Muscle of leg (tissue), 11 donors: ENCODE measurements around the gene TUBGCP2. TPM values are rescaled to one million over a fixed set of nuclear protein-coding genes. Genes with fewer than 3 reads are reported as not detected.

Source experiments
- DNase-seq: peaks from one replicate; pipeline ENCODE4 v3.0.0; 2013
- H3K27ac ChIP-seq: one replicate; pipeline ENCODE4 v1.5.1; 2013; ENCODE audit warnings: mild to moderate bottlenecking, low read length, control low read depth
- H3K27me3 ChIP-seq: one replicate; pipeline ENCODE4 v1.6.1; 2013; ENCODE audit warnings: low read length; ENCODE audit not compliant: control insufficient read depth, insufficient read depth
- H3K36me3 ChIP-seq: one replicate; pipeline ENCODE4 v1.6.1; 2013; ENCODE audit warnings: low read length; ENCODE audit not compliant: control insufficient read depth, insufficient read depth
- H3K4me1 ChIP-seq: one replicate; pipeline ENCODE4 v1.6.1; 2013; ENCODE audit warnings: low read length; ENCODE audit not compliant: control insufficient read depth, insufficient read depth
- H3K4me3 ChIP-seq: one replicate; pipeline ENCODE4 v1.5.1; 2013; ENCODE audit warnings: low read length, control low read depth
- H3K9me3 ChIP-seq: replicated peaks from 2 replicates; pipeline ENCODE4 v1.6.1; 2013; ENCODE audit warnings: low read depth, low read length; ENCODE audit not compliant: control insufficient read depth
- WGBS: methylation state at CpG from one replicate; pipeline ENCODE4 v1.1.5; 2013; ENCODE audit warnings: missing lambda C conversion rate; ENCODE audit not compliant: insufficient coverage; 5-methylcytosine and 5-hydroxymethylcytosine counted together
- polyA plus RNA-seq, 8 donors: library from polyadenylated mRNA; unstranded; fragments of 120-200 nt; gene quantifications; one replicate each; pipeline versions ENCODE4 v1.2.1 to v1.2.3, GENCODE V29; 2013; ENCODE audit warnings: inconsistent platforms in 1 of 8, low replicate concordance in 1 of 8; ENCODE audit not compliant: insufficient read length in 8 of 8, insufficient read depth in 1 of 8
- total RNA-seq: library from RNA; stranded (reverse); fragments of 120-200 nt; gene quantifications from one replicate; pipeline ENCODE4 v1.2.4, GENCODE V29; 2013

The TUBGCP2 gene
- total and polyA plus RNA-seq, 9 donors, result 33.6 to 51.2 (median 39.7) TPM

DNA sequence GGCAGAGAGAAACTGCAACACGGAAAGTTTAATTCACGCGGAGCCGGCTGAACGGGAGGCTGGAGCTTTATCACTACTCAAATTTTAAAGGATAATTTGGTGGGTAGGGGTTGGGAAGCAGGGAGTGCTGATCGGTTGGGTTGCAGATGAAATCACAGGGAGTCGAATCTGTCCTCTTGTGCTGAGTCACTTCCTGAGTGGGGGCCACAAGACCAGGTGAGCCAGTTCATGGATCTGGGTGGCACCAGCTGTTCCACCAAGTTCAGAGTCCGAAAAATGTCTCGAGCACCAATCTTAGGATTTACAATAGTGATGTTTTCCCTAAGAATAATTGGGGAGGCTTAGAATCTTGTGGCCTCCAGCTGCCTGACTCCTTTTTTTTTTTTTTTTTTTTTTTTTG lies 34.9 kb upstream of the TUBGCP2 start:
- peaks cover 38% of the 10 kb centered on the region for H3K27me3 ChIP-seq
- no peaks in the 10 kb centered on the region for H3K4me1 ChIP-seq
- no peak overlapping the region for H3K27ac ChIP-seq
- no peak overlapping the region for H3K4me3 ChIP-seq
- DNase-seq, result no peak
- WGBS, result 78% methylated on average over 4 of the region's 9 CpGs
- H3K9me3 ChIP-seq, result no peaks in the 10 kb centered on the region
- H3K36me3 ChIP-seq, result no peaks in the 10 kb centered on the region

DNA sequence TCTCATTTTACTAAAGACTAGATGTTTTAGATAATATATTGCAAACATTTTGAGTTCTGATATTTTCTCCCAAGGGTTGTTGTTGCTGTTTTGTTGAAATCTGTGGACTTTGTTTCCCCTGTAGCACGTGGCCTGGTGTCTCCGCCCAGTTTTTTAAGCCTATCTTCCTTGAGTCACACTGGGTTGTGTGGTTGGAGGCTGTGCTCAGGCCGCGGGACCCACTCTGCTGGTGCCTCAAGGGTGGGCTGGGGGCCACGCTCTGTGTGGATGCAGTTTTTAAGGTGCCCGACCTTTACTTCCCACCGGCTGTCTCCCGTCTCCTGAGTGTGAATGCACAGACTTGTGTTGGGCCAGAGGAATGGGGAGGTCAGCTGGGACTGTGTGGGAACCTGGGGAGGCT lies 34.3 kb upstream of the TUBGCP2 start:
- Histone ChIP-seq H3K9me3 (no peaks in the 10 kb centered on the region), H3K36me3 (no peaks in the 10 kb centered on the region), H3K27ac (no peak overlapping the region), H3K4me1 (no peaks in the 10 kb centered on the region), H3K27me3 (peaks cover 38% of the 10 kb centered on the region), H3K4me3 (no peak overlapping the region)
- 75% methylated on average over 2 of the region's 8 CpGs for WGBS
- DNase-seq, result no peak

DNA sequence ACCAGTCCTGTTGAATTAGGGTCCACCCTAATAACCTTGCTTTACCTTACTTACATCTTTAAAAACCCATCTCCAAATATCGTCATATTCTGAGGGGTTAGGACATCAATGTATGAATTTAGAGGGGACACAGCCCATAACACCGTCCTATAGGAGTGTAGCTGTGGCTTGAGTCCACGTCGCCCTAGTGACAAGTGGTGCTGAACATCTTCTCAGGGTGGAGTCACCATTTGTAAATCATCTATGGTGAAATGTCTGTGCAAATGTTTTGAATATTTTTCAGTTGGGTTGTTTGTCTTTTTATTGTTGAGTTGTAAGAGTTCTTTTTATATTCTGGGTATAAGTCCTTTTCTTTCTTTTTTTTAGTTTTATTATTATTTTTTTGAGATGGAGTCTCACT lies 33.3 kb upstream of the TUBGCP2 start:
- H3K36me3 ChIP-seq, result no peaks in the 10 kb centered on the region
- H3K27ac ChIP-seq, result no peak overlapping the region
- peaks cover 44% of the 10 kb centered on the region for H3K27me3 ChIP-seq
- DNase-seq, result no peak
- no peaks in the 10 kb centered on the region for H3K4me1 ChIP-seq
- no peaks in the 10 kb centered on the region for H3K9me3 ChIP-seq
- H3K4me3 ChIP-seq, result no peak overlapping the region
- 93% methylated on average over 3 of the region's 4 CpGs for WGBS

DNA sequence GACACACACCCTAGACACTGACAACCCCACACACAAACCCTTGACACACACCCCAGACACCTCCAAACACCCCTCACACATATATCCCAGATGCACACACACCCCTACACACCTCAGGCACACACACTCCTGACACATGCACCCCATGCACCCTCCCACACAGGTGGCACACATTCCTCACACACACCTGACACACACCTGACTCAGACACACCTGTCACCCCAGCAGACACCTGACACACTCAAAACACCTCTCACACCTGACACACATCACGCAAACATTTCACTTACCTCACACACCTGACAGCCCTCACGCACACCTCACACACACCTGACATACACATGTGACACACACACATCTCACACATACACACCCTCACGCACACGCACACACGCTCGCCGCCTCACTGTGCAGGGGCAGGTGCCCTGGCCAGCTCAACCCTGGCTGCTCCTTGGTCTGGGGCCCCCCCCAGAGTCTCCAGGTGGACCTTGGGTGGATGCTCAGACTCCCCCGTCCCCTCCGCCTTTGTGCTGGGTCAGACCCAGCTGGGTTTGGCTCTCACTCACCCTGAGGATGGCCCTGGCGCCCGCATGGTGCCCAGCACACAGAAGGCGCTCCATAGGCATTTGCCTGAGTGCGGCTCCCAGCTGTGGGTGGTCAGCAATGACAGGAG lies 31.2 kb upstream of the TUBGCP2 start:
- Histone ChIP-seq H3K4me1 (peaks cover 17% of the 10 kb centered on the region), H3K27ac (no peak overlapping the region), H3K36me3 (no peaks in the 10 kb centered on the region), H3K27me3 (peaks cover 53% of the 10 kb centered on the region), H3K4me3 (no peak overlapping the region), H3K9me3 (no peaks in the 10 kb centered on the region)
- 92% methylated on average over 13 of the region's 13 CpGs for WGBS
- DNase-seq, result no peak

DNA sequence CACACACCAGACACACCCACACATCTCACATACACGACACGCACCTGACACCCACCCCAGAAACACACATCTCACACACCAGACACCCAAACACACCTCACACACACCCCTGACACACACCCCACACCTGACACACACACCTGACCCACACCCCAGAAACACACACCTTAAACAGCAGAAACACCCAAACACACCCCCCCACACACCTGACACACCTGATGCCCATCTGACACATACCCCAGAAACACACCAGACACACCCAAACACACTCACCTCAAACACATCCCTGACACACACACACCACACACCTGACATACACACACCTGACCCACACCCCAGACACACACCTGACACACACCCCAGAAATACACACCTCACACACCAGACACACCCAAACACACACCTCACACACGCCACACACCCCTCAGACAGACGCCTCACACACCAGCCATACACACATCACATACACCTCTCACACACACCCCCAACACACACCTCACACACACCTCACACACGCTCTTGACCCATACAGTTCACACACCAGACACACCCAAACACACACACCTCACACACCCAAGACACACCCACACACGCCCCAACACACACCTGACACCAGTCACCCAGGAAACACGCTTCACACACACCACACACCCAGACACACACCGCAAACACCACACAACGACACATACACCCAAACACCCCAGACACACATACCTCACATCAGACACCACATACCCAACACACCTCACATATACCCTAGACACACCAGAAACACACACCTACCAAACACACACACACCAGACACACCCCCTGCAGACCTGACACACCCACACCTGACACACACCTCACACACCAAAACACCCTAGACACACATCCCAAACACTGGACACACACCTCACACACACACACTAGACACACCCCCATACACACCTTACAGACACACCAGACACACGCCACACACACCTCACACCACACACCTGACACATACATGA lies 29.7 kb upstream of the TUBGCP2 start:
- no peaks in the 10 kb centered on the region for H3K36me3 ChIP-seq
- WGBS, result 91% methylated on average over 9 of the region's 10 CpGs
- no peak for DNase-seq
- H3K9me3 ChIP-seq, result no peaks in the 10 kb centered on the region
- no peak overlapping the region for H3K27ac ChIP-seq
- H3K27me3 ChIP-seq, result peaks cover 55% of the 10 kb centered on the region
- peaks cover 20% of the 10 kb centered on the region for H3K4me1 ChIP-seq
- H3K4me3 ChIP-seq, result no peak overlapping the region

DNA sequence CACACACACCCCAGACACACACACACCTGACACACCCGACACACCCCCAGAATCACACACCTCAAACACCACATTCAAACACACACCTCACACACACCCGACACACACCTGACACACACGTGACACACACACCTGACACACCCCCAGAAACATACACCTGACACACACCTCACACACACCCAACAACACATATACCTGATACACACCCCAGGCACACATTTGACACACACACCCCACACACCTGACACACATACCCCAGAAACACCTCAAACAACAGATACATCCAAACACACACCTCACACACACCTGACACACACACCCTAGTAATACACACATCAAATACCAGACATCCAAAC lies 28.7 kb upstream of the TUBGCP2 start:
- Histone ChIP-seq H3K4me3 (no peak overlapping the region), H3K4me1 (peaks cover 20% of the 10 kb centered on the region), H3K27ac (no peak overlapping the region), H3K9me3 (no peaks in the 10 kb centered on the region), H3K36me3 (no peaks in the 10 kb centered on the region), H3K27me3 (peaks cover 58% of the 10 kb centered on the region)
- 83% methylated on average over 3 of the region's 3 CpGs for WGBS
- no peak for DNase-seq

DNA sequence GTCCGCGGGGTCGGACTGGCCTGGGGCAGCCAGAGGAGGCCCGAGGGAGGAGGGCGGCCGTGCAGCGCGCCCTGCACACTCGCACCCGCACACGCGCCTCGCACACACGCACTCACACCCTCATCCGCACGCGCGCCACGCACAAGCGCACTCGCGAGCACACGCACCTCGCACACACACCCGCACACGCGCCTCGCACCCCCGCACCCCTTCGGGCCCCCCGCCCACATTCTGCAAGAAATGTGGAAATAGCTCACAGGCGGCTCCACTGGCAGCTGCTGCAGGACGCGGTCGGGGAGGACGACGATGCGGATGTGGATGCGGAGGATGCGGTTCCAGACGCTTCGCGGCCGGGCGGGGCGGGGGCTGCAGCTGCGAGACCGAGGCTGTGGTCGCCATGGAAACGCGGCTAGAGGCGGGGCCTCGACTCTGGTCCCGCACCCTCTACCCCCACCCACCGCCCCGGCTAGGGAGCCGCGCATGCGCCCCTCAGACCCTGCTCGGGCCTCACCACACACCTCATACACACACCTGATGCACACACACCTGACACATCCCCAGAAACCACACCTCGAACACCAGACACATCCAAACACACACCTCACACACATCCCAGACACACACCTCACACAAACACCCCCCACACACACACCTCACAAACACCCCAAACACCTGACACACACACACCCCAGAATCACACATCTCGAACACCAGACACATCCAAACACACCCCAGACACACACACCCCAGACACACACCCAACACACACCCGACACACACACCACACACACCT lies 28.1 kb upstream of the TUBGCP2 start, which contains the start of gene CALY:
CALY (minus strand) TSS at position 320 of the 793 bp plus-strand sequence. CDS start 7,907 bp downstream, outside the sequence.
- no peaks in the 10 kb centered on the region for H3K9me3 ChIP-seq
- H3K27me3 ChIP-seq, result peaks cover 62% of the 10 kb centered on the region
- no peak within 1 kb of the TSS for H3K4me3 ChIP-seq

DNA sequence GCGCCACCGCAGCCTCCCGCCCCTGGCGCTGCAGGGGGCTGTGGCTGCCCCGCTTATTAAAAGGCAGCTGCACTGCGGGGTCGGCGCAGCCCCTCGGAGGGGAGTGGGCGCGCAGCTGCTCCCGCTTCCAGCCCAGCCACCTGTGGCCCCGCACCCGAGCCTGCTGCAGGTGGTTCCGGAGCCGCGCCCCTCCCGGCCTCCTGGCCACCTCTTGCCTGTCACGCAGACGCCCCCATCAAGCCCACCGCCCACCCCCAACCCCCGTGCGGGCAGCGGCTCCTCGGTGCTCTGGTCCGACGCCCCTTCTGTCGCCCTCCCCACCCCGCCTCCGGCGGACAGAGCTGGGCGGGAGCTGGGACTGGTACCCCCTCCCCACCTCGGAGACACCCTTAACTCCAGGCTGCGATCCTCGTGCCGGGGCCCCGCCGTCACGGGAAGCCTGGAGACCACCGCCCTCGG lies 27.5 kb upstream of the TUBGCP2 start:
- DNase-seq, result no peak
- Histone ChIP-seq H3K27me3 (peaks cover 63% of the 10 kb centered on the region), H3K4me1 (peaks cover 20% of the 10 kb centered on the region), H3K9me3 (no peaks in the 10 kb centered on the region), H3K27ac (no peak overlapping the region), H3K36me3 (no peaks in the 10 kb centered on the region), H3K4me3 (no peak overlapping the region)
- WGBS, result 2% methylated on average over 34 of the region's 41 CpGs

More for the DNA sequence above, 28.1 kb upstream of the TUBGCP2 start, which contains the start of gene CALY:
- H3K4me1 ChIP-seq, result peaks cover 20% of the 10 kb centered on the region
- DNase-seq, result no peak
- 18% methylated on average over 38 of the region's 63 CpGs for WGBS
- H3K27ac ChIP-seq, result no peak within 1 kb of the TSS
- no peaks in the 10 kb centered on the region for H3K36me3 ChIP-seq

DNA sequence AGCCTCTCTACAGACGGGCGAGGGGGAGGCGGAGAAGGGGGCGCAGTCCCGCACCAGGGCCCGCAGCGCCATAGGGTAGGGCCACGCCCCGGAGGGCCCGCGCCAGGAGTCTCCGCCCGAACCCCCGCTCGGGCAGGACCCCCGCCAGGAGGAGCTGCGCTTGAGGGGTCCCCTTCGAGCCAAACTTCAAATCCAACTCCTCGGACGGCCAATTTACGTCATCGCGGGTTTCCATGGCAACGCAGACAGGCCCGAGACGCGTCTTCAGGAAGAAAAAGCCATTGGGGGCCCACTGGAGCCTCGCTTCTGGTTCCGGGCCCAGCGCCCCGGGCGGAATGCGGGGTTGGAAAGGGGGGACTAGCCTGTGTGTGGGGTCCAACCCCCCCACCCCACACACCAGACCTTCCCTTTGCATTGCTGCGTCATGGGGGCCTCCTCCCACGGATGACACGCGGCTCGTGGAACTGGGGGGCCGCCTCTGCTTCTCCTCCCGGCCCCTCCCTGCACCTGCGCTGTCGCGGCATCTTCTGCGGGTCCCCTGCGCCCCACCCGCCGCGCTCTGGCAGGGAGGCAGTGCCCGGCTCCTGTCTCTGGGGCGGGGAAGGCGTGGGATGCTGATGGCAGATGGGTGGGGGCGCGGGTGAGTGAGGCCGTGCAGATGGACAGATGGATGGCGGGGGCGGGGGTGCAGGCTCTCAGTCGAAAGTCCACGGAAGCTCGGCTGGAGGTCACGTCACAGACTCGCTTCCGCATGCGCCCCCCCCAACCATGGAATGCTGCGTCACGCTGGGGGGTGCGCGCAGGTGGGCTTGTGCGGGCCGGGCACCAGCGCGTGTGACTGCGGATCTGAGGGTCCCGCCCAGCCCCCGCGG lies 26.8 kb upstream of the TUBGCP2 start:
- DNase-seq, result peak; percentile 85
- peaks cover 20% of the 10 kb centered on the region for H3K4me1 ChIP-seq
- H3K27ac ChIP-seq, result no peak overlapping the region
- WGBS, result 3% methylated on average over 59 of the region's 75 CpGs
- H3K9me3 ChIP-seq, result no peaks in the 10 kb centered on the region
- H3K4me3 ChIP-seq, result peak overlapping the region; percentile 24
- no peaks in the 10 kb centered on the region for H3K36me3 ChIP-seq
- H3K27me3 ChIP-seq, result peaks cover 68% of the 10 kb centered on the region
